Karpas-422 (cell line): ENCODE measurements around the gene TULP4. TPM values are rescaled to one million over a fixed set of nuclear protein-coding genes. Genes with fewer than 3 reads are reported as not detected.
"Not testable (repeated sequence)": the region's sequence is repeated elsewhere in the genome, so short reads cannot be mapped to it uniquely, and the experiment has no call there.

Experiments used
- DNase-seq: peaks from one replicate; pipeline ENCODE4 v3.0.0-alpha.2; 2015
- H2AFZ ChIP-seq: fragments of 200-600 bp; sonication (generic); 2 replicates; pipeline ENCODE4 v1.6.1; 2014; ENCODE audit warnings: antibody characterized with exemption, low read length, mixed read lengths
- H3K27ac ChIP-seq: fragments of 200-600 bp; sonication (generic); 2 replicates; pipeline ENCODE4 v1.5.1; 2014; ENCODE audit warnings: mild to moderate bottlenecking, low read length, moderate library complexity
- H3K27me3 ChIP-seq: fragments of 200-600 bp; sonication (generic); 2 replicates; pipeline ENCODE4 v1.6.1; 2014; ENCODE audit warnings: low read length, mixed read lengths
- H3K36me3 ChIP-seq: fragments of 200-600 bp; sonication (generic); 2 replicates; pipeline ENCODE4 v1.6.1; 2014; ENCODE audit warnings: low read length, mixed read lengths; ENCODE audit not compliant: insufficient read depth
- H3K4me1 ChIP-seq: fragments of 200-600 bp; sonication (generic); 2 replicates; pipeline ENCODE4 v1.6.1; 2014; ENCODE audit warnings: mild to moderate bottlenecking, low read length, mixed read lengths
- H3K4me2 ChIP-seq: fragments of 200-600 bp; sonication (generic); 2 replicates; pipeline ENCODE4 v1.6.1; 2014; ENCODE audit warnings: low read length, low read depth, mild to moderate bottlenecking; ENCODE audit not compliant: poor library complexity, severe bottlenecking
- H3K4me3 ChIP-seq: fragments of 200-600 bp; sonication (generic); 2 replicates; pipeline ENCODE4 v1.5.1; 2014; ENCODE audit warnings: mild to moderate bottlenecking, antibody characterized with exemption, low read length, mixed read lengths
- H3K79me2 ChIP-seq: fragments of 200-600 bp; sonication (generic); 2 replicates; pipeline ENCODE4 v1.6.1; 2014; ENCODE audit warnings: mild to moderate bottlenecking, low read length, mixed read lengths
- H3K9ac ChIP-seq: fragments of 200-600 bp; sonication (generic); 2 replicates; pipeline ENCODE4 v1.6.0; 2014; ENCODE audit warnings: low read length
- H3K9me2 ChIP-seq: fragments of 200-600 bp; sonication (generic), shearing (Covaris generic); replicated peaks from 2 replicates; pipeline ENCODE4 v1.6.0; 2014; ENCODE audit warnings: mild to moderate bottlenecking, low read length, moderate library complexity; ENCODE audit not compliant: insufficient read depth
- H3K9me3 ChIP-seq: fragments of 300-700, 200-600 bp; sonication (generic); 2 replicates; pipeline ENCODE4 v1.6.1; 2014; ENCODE audit warnings: low read length, mixed read lengths
- H4K20me1 ChIP-seq: fragments of 200-600 bp; sonication (generic); 2 replicates; pipeline ENCODE4 v1.6.1; 2014; ENCODE audit warnings: mild to moderate bottlenecking, antibody characterized with exemption, low read length, low read depth; ENCODE audit not compliant: insufficient read depth
- total RNA-seq: library from RNA; depleted of rRNA; stranded (reverse); fragments of >200 nt; shearing (Covaris generic); gene quantifications from 2 replicates; pipeline ENCODE4 v1.2.3, GENCODE V29; 2014; ENCODE audit warnings: low replicate concordance

Gene TULP4
- total RNA-seq, 1 experiment from 2014 or later, result 112 TPM

DNA sequence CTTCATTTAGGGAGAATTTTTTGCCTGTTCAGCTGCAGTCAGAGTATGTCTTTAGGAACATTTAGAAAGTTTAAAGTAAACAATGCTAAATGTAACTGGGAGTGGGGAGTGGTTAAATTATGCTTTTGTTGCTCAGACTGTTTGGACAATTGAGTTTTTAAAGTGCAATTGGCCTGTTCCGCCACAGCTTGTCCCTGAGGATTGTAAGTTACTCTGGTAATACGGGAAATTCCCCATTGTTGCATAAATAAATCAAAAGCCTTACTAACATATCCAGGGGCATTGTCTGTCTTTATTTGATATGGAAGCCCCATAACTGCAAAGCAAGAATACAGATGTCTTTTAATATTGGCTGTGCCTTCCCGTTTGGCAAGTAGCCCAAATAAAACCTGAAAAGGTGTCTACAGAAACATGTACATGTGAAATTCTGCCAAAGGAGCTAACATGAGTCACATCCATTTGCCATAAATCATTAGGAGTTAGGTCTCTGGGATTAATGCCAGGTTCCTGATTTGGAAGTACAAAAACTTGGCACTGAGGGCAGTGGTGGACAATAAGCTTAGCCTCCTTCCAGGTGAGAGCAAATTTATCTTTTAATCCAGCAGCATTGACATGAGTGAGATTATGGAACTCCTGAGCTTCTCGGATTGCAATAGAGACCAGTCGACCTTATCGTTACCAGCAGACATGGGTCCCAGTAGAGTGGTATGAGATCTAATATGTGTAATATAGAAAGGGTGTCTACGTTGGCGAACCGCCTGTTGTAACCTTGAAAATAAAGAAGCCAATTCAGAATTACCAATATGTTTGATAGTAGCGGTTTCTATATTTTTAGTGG, 11.7 kb upstream of the TULP4 start:
- not testable (repeated sequence) for H3K27ac ChIP-seq, DNase-seq, H3K4me1 ChIP-seq, H4K20me1 ChIP-seq, H3K9me3 ChIP-seq, H3K4me3 ChIP-seq, H3K9me2 ChIP-seq, H3K27me3 ChIP-seq, H2AFZ ChIP-seq, H3K4me2 ChIP-seq, H3K9ac ChIP-seq
- peaks cover 46% of the 10 kb centered on the region for H3K79me2 ChIP-seq
- peaks cover 16% of the 10 kb centered on the region for H3K36me3 ChIP-seq

DNA sequence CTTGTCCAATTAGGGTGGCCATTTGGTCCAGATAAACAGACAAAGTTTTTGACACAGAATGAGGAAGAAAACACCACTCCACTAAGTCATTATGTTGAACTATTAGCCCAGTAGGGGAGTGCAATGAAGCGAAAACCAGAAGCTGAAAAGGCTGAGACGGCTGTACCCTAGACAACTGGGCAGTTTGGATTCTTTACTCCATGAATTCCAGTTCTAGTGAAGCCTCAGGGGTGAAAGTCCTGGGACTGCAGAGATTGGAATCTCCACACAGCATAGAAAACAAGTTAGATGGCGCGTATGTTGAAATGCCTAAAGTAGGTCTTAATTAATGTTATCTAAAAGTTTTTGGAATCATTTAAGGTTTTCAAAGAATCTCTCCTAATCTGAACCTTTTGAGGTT, 10.7 kb upstream of the TULP4 start:
- not testable (repeated sequence) for H3K27me3 ChIP-seq, H3K9me3 ChIP-seq, H2AFZ ChIP-seq, H3K9me2 ChIP-seq, H3K9ac ChIP-seq, DNase-seq, H3K4me3 ChIP-seq, H3K27ac ChIP-seq, H4K20me1 ChIP-seq, H3K4me2 ChIP-seq, H3K4me1 ChIP-seq
- H3K36me3 ChIP-seq, result peaks cover 10% of the 10 kb centered on the region
- peaks cover 48% of the 10 kb centered on the region for H3K79me2 ChIP-seq

DNA sequence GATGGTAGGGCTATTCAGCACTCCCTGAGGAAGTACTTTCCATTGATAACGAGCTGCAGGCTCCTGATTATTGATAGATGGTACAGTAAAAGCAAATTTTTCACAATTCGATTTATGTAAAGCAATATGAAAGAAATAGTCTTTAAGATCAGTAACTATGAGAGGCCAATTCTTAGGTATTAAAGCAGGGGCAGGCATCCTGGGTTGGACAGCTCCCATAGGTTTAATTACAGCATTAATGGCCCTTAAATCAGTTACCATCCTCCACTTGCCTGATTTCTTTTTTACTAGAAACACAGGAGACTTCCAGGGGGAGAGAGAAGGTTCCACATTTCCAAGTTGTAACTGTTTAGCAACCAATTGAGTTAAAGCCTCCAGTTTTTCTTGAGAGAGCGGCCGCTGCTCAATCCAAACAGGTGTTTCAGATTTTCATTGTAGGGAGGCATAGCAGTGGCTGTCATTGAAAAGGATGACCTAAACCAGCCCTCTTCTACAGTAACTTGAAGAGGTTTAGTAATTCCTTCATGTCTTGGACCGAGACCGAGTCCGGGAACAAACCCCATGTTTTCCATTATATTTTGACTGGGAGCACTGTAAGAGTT, 10.0 kb upstream of the TULP4 start:
- peaks cover 52% of the 10 kb centered on the region for H3K79me2 ChIP-seq
- not testable (repeated sequence) for H3K9me2 ChIP-seq, H3K27me3 ChIP-seq, H4K20me1 ChIP-seq, H3K4me2 ChIP-seq, H3K27ac ChIP-seq, H3K9ac ChIP-seq, H3K4me1 ChIP-seq, H3K4me3 ChIP-seq, H3K9me3 ChIP-seq, H2AFZ ChIP-seq, DNase-seq
- H3K36me3 ChIP-seq, result peaks cover 11% of the 10 kb centered on the region

DNA sequence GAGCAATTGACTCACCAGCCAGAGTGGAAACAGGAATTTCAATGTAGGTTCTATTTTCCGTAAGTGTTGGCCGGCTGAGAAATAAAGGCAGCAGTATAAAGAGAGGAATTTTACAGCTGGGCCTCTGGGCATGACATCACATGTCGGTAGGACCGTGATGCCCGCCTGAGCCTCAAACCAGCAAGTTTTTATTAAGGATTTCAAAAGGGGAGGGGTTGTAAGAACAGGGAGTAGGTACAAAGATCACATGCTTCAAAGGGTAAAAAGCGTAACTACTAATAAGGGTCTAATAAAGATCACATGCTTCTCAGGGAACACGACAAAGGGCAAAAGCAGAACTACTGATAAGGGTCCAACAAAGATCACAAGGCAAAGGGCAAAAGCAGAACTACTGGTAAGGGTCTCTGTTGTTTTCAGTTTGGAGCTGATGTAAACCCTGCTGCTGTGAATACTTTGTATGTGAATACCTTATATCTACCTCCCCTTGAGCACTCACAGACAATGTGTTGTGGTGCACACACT, 9.0 kb upstream of the TULP4 start:
- peaks cover 14% of the 10 kb centered on the region for H3K36me3 ChIP-seq
- H2AFZ ChIP-seq, result no peak overlapping the region
- peaks cover 56% of the 10 kb centered on the region for H3K79me2 ChIP-seq
- no peak overlapping the region for H3K9ac ChIP-seq
- no peak for DNase-seq
- H4K20me1 ChIP-seq, result no peaks in the 10 kb centered on the region
- no peak overlapping the region for H3K4me2 ChIP-seq
- H3K27ac ChIP-seq, result no peak overlapping the region
- H3K4me1 ChIP-seq, result no peaks in the 10 kb centered on the region
- H3K4me3 ChIP-seq, result no peak overlapping the region
- H3K9me3 ChIP-seq, result no peaks in the 10 kb centered on the region
- H3K9me2 ChIP-seq, result no peaks in the 10 kb centered on the region
- no peaks in the 10 kb centered on the region for H3K27me3 ChIP-seq

DNA sequence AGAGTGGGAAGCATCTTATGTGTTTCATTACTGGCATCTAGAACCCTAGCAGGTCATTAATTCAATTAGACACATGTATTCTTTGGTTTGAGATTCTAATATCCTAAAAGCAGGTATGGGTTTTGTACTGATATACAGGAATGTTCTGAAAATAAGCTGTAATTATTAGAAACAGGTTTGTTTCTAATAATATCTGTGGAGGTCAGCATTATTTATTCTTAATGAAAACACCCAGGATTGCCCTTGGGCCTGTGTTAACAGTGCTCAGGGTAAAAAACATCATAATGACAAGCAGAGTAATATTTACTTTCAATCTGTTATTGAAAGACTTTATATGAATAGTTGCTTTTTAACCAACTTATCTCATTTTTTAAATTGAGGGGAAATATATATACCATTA, 8.0 kb upstream of the TULP4 start:
- H3K36me3 ChIP-seq, result peaks cover 14% of the 10 kb centered on the region
- H2AFZ ChIP-seq, result no peak overlapping the region
- H3K27me3 ChIP-seq, result no peaks in the 10 kb centered on the region
- H3K4me1 ChIP-seq, result no peaks in the 10 kb centered on the region
- H3K4me2 ChIP-seq, result no peak overlapping the region
- no peak overlapping the region for H3K9ac ChIP-seq
- no peaks in the 10 kb centered on the region for H3K9me3 ChIP-seq
- no peaks in the 10 kb centered on the region for H4K20me1 ChIP-seq
- H3K4me3 ChIP-seq, result no peak overlapping the region
- no peak for DNase-seq
- peaks cover 56% of the 10 kb centered on the region for H3K79me2 ChIP-seq
- H3K27ac ChIP-seq, result no peak overlapping the region
- no peaks in the 10 kb centered on the region for H3K9me2 ChIP-seq

DNA sequence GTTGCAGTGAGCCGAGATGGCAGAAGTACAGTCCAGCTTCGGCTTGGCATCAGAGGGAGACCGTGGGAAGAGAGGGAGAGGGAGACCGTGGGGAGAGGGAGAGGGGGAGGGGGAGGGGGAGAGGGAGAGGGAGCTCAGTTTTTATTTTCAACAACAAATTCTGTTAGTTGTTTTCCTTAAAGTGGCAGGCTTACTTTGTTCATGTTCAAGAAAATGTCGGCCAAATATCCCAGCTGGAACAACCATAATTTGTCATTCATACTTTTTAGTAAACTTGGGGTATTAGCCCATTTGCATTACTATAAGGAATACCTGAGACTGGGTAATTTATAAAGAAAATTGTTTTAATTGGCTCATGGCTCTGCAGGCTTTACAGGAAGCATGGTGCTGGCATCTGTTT, 2.5 kb upstream of the TULP4 start:
- Histone ChIP-seq H3K4me1 (0 out of 2 replicates have a peak, but pooled peaks cover 2% of the 10 kb centered on the region), H3K4me2 (no peak overlapping the region), H3K9ac (no peak overlapping the region), H2AFZ (no peak overlapping the region), H3K9me3 (no peaks in the 10 kb centered on the region), H3K36me3 (peaks cover 40% of the 10 kb centered on the region), H4K20me1 (no peaks in the 10 kb centered on the region), H3K27ac (no peak overlapping the region), H3K9me2 (no peaks in the 10 kb centered on the region), H3K4me3 (no peak overlapping the region), H3K79me2 (peaks cover 53% of the 10 kb centered on the region), H3K27me3 (no peaks in the 10 kb centered on the region)
- no peak for DNase-seq

DNA sequence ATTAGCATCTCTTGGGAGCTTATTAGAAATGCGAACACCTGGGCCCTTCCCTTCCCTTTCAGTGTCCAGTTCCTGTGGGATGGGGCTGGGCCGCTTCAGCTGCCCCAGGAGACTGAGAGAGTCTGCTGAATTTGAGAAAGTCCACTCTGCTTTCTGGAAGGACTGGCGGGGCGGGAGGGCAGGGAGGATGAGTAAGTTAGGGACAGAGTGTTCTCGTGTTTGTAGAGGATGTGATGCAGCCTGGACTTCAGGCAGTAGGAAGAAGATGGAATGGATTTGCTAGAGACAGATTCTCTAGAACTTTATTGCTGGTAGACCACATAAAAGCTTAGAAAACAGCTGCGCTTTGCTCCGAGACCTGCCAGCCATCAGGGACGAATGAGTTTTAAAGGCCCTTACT, 1.1 kb upstream of the TULP4 start:
- no peaks in the 10 kb centered on the region for H3K9me2 ChIP-seq
- H3K9me3 ChIP-seq, result no peaks in the 10 kb centered on the region
- peaks cover 55% of the 10 kb centered on the region for H3K79me2 ChIP-seq
- no peak overlapping the region for H3K4me3 ChIP-seq
- no peak overlapping the region for H3K4me2 ChIP-seq
- peaks cover 49% of the 10 kb centered on the region for H3K36me3 ChIP-seq
- no peak overlapping the region for H3K27ac ChIP-seq
- H3K4me1 ChIP-seq, result 0 out of 2 replicates have a peak, but pooled peaks cover 2% of the 10 kb centered on the region
- no peaks in the 10 kb centered on the region for H4K20me1 ChIP-seq
- no peak overlapping the region for H2AFZ ChIP-seq
- no peak for DNase-seq
- no peak overlapping the region for H3K9ac ChIP-seq
- H3K27me3 ChIP-seq, result no peaks in the 10 kb centered on the region

DNA sequence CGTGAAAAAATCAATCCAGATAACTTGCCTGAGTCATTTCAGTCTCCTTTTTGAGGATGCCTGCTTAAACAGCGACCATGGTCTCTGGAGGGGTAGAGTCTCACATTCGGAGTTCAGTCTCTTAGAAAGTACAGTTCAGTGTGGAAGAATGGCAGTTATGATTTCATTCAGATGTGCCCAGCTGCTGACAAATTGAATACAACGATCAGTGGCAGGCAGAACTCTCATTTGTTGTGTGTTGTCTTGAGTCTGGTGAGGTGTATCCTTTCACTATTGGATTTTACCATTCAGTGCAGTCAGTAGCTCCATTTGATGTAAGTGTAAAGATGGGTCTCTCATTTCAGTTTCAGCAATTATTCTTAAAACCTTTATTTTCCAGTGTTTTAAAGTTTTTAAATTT, 639 bp upstream of the TULP4 start:
- H3K79me2 ChIP-seq, result peaks cover 55% of the 10 kb centered on the region
- H4K20me1 ChIP-seq, result no peaks in the 10 kb centered on the region
- H3K9me2 ChIP-seq, result no peaks in the 10 kb centered on the region
- no peak overlapping the region for H2AFZ ChIP-seq
- no peaks in the 10 kb centered on the region for H3K27me3 ChIP-seq
- DNase-seq, result no peak
- no peaks in the 10 kb centered on the region for H3K9me3 ChIP-seq
- no peak overlapping the region; the same call in 1 of the 2 replicates for H3K27ac ChIP-seq
- H3K4me3 ChIP-seq, result no peak overlapping the region
- H3K4me1 ChIP-seq, result 0 out of 2 replicates have a peak, but pooled peaks cover 2% of the 10 kb centered on the region
- peaks cover 53% of the 10 kb centered on the region for H3K36me3 ChIP-seq
- H3K9ac ChIP-seq, result no peak overlapping the region
- H3K4me2 ChIP-seq, result no peak overlapping the region
